HCT116 (cell line): ENCODE results near the gene BABAM2. TPM values are rescaled to one million over a fixed set of nuclear protein-coding genes. Genes with fewer than 3 reads are reported as not detected.

Source experiments
- ATAC-seq: fragments of 200-7000 bp; cut with Tn5 transposase; 2 replicates; pipeline ENCODE4 v1.9.1; 2020; ENCODE audit warnings: mild to moderate bottlenecking, moderate library complexity
- BruUV-seq: library from RNA; stranded (reverse); fragments of 400-500 nt; replicated peaks from 2 replicates; lab custom pipeline; 2021; lab: Mats Ljungman, UMichigan
- CTCF ChIA-PET: fragments of 300-600 bp; sonication (Branson Sonifier 250); formaldehyde crosslinking; loops from one replicate; lab custom pipeline; 2021; ENCODE audit warnings: antibody characterized with exemption; lab: Charles Lee
- POLR2A ChIA-PET: fragments of 300-600, 350-600 bp; sonication (Branson Sonifier 250); formaldehyde crosslinking; loops from one replicate; lab custom pipeline; 2021; ENCODE audit warnings: antibody characterized with exemption; lab: Charles Lee
- RAD21 ChIA-PET, 2 experiments: fragments of 300-600 bp; sonication (Branson Sonifier 250); formaldehyde crosslinking; loops; one replicate each; lab custom pipeline; 2023; ENCODE audit warnings: low total read pairs in 2 of 2; ENCODE audit not compliant: uncharacterized antibody in 2 of 2, unreplicated experiment in 2 of 2, low non-redundant PET in 1 of 2; lab: Charles Lee
- DNase-seq: peaks from one replicate; pipeline ENCODE4 v3.0.0-alpha.2; 2010; ENCODE audit warnings: low read depth, low spot score
- H2AFZ ChIP-seq: fragments of 200-600 bp; shearing (Covaris generic), sonication (generic); 2 replicates; pipeline ENCODE4 v1.6.1; 2017; ENCODE audit warnings: low read depth, mixed run types, mixed read lengths, antibody characterized with exemption, low read length; ENCODE audit not compliant: poor library complexity, severe bottlenecking
- H3K27ac ChIP-seq: 2 replicates; pipeline ENCODE4 v1.5.1; 2012; ENCODE audit warnings: low read depth, low read length
- H3K27me3 ChIP-seq: fragments of 200-600 bp; sonication (generic); 2 replicates; pipeline ENCODE4 v1.6.1; 2016; ENCODE audit warnings: mixed run types, low read length, mixed read lengths; ENCODE audit not compliant: insufficient read depth
- H3K36me3 ChIP-seq, 2 experiments: fragments of 200-500 bp in 1 of 2; fragments of 200-600 bp in 1 of 2; sonication (Bioruptor generic) in 1 of 2; sonication (generic) in 1 of 2; 2 replicates each; pipeline versions ENCODE4 v1.5.1 to v1.6.1; 2014 to 2016; ENCODE audit warnings: low read length in 2 of 2, inconsistent platforms in 1 of 2, mixed read lengths in 1 of 2, mixed run types in 1 of 2; ENCODE audit not compliant: insufficient read depth in 2 of 2, control insufficient read depth in 1 of 2
- H3K4me1 ChIP-seq, 2 experiments: fragments of 200-600 bp in 1 of 2; sonication (generic) in 1 of 2; 2 replicates each; pipeline versions ENCODE4 v1.5.1 to v1.6.1; 2012 to 2017; ENCODE audit warnings: low read length in 2 of 2, inconsistent platforms in 1 of 2, mild to moderate bottlenecking in 1 of 2, mixed read lengths in 1 of 2, mixed run types in 1 of 2, moderate library complexity in 1 of 2; ENCODE audit not compliant: insufficient read depth in 2 of 2, control insufficient read depth in 1 of 2
- H3K4me2 ChIP-seq: fragments of 200-600 bp; sonication (generic); 2 replicates; pipeline ENCODE4 v1.6.1; 2017; ENCODE audit warnings: mixed run types, low read length, mixed read lengths
- H3K4me3 ChIP-seq, 2 experiments: fragments of 200-600 bp in 1 of 2; sonication (generic) in 1 of 2; replicated peaks in 1 of 2; 2 replicates each; pipeline ENCODE4 v1.5.1; 2011 to 2016; ENCODE audit warnings: low read length in 2 of 2, control low read depth in 1 of 2, low read depth in 1 of 2, mild to moderate bottlenecking in 1 of 2, mixed read lengths in 1 of 2, mixed run types in 1 of 2
- H3K79me2 ChIP-seq: fragments of 200-600 bp; sonication (generic); 2 replicates; pipeline ENCODE4 v1.6.1; 2017; ENCODE audit warnings: mild to moderate bottlenecking, mixed run types, low read length, moderate library complexity, mixed read lengths; ENCODE audit not compliant: insufficient read depth
- H3K9ac ChIP-seq: fragments of 200-600 bp; sonication (generic); 2 replicates; pipeline ENCODE4 v1.6.1; 2016; ENCODE audit warnings: low read length, mixed read lengths
- H3K9me2 ChIP-seq: fragments of 200-600 bp; sonication (generic), shearing (Covaris generic); 2 replicates; pipeline ENCODE4 v1.6.1; 2017; ENCODE audit warnings: mixed run types, mild to moderate bottlenecking, moderate library complexity; ENCODE audit not compliant: insufficient read depth
- H3K9me3 ChIP-seq, 2 experiments: fragments of 200-500 bp in 1 of 2; fragments of 200-600 bp in 1 of 2; sonication (Bioruptor generic) in 1 of 2; sonication (generic) in 1 of 2; 2 replicates each; pipeline ENCODE4 v1.6.1; 2014 to 2017; ENCODE audit warnings: low read length in 2 of 2, mixed read lengths in 2 of 2, inconsistent platforms in 1 of 2, low read depth in 1 of 2, mild to moderate bottlenecking in 1 of 2, mixed run types in 1 of 2, moderate library complexity in 1 of 2; ENCODE audit not compliant: control insufficient read depth in 1 of 2, insufficient read depth in 1 of 2
- H4K20me1 ChIP-seq: fragments of 200-600 bp; sonication (generic), shearing (Covaris generic); 2 replicates; pipeline ENCODE4 v1.6.1; 2017; ENCODE audit warnings: mixed run types, mild to moderate bottlenecking, moderate library complexity; ENCODE audit not compliant: insufficient read depth
- ATF3 ChIP-seq: IDR thresholded peaks from 2 replicates; pipeline ENCODE4 v1.6.1; 2012
- CEBPB ChIP-seq: IDR thresholded peaks from 2 replicates; pipeline ENCODE4 v1.6.1; 2012; ENCODE audit warnings: low read depth
- CTCF ChIP-seq, 3 experiments: fragments of 200-600 bp in 1 of 3; sonication (generic) in 1 of 3; IDR thresholded peaks in 2 of 3; conservative IDR thresholded peaks in 1 of 3; 2 replicates each; pipeline ENCODE4 v1.5.1; 2012 to 2017; ENCODE audit warnings: low read depth in 2 of 3, low read length in 2 of 3, antibody characterized with exemption in 1 of 3, borderline replicate concordance in 1 of 3, control low read depth in 1 of 3, mild to moderate bottlenecking in 1 of 3, mixed read lengths in 1 of 3, mixed run types in 1 of 3, moderate library complexity in 1 of 3; ENCODE audit not compliant: insufficient read depth in 1 of 3
- YY1 ChIP-seq: IDR thresholded peaks from 2 replicates; pipeline ENCODE4 v1.6.1; 2011; ENCODE audit warnings: low read length, low read depth, moderate library complexity, mild to moderate bottlenecking; ENCODE audit not compliant: insufficient replicate concordance; ENCODE audit errors: extremely low read depth
- intact Hi-C: fragments of 100-400 bp; cut with micrococcal nuclease; formaldehyde crosslinking; loops from 2 replicates; pipeline ENCODE4 v1.10.0; 2022
- total RNA-seq: library from RNA; stranded (reverse); gene quantifications from one replicate; pipeline ENCODE4 v1.2.1, GENCODE V29; 2021; ENCODE audit not compliant: unreplicated experiment

The BABAM2 gene
- total RNA-seq, 1 experiment from 2014 or later: 23.8 TPM

- POLR2A ChIA-PET: no interaction called here
These were observed 119.2 kb downstream of the BABAM2 start for GRCh38 chr2:28009732-28010131.

More at GRCh38 chr2:28009732-28010131, 119.2 kb downstream of the BABAM2 start:
- Histone ChIP-seq H3K27me3 (no peaks in the 10 kb centered on the region), H3K4me2 (no peak overlapping the region), H3K27ac (no peak overlapping the region), H4K20me1 (no peaks in the 10 kb centered on the region), H3K9ac (no peak overlapping the region), H3K36me3 (no peaks in the 10 kb centered on the region), H2AFZ (no peak overlapping the region), H3K4me3 (no peak overlapping the region), H3K9me2 (no peaks in the 10 kb centered on the region), H3K9me3 (no peaks in the 10 kb centered on the region), H3K4me1 (no peaks in the 10 kb centered on the region), H3K79me2 (no peaks in the 10 kb centered on the region)
- ChIA-PET RAD21 (no interaction called here), CTCF (no interaction called here)
- DNase-seq (no peak), ATAC-seq (no peak)
- no peak for TF ChIP-seq CEBPB
- no peak for TF ChIP-seq ATF3
- TF ChIP-seq CTCF (IDR thresholded peaks at IDR 0.05 in 2 of 3, conservative IDR thresholded peaks at IDR 0.05 in 1 of 3; ENCODE audit: borderline replicate concordance in 1 of 3, insufficient read depth in 1 of 3, low read depth in 2 of 3, low read length in 2 of 3): no peak
- TF ChIP-seq YY1: no peak
- intact Hi-C loops: no loop called here
- no TSS peak for BruUV-seq
